HPDE6-E6E7 (cell line): ENCODE results near the gene KAT7.
"Not testable (repeated sequence)": the region's sequence is repeated elsewhere in the genome, so short reads cannot be mapped to it uniquely, and the experiment has no call there.

Experiments used
- DNase-seq: peaks from one replicate; pipeline ENCODE4 v3.0.0; 2011; ENCODE audit warnings: missing footprints; ENCODE audit errors: extremely low spot score

The KAT7 gene

DNA sequence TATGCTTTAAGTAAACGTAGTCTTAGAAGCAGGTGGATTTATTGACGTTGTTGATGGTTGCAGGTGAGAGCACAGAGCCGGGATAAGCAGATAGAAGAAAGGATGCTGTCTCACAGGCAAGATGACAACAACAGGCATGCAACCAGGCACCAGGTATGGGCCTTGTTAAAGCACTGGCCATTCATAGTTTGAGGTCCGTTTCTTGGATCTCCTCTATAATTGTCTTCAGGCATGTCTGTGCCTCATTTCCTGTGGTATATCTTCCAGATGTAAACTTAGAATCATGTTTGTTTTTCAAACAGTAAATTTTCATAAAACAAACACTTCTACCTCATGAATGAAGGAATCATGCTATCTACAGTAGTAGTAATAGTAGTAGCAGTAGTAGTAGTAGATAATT is 20.6 kb downstream of the KAT7 start:
- DNase-seq: no peak

DNA sequence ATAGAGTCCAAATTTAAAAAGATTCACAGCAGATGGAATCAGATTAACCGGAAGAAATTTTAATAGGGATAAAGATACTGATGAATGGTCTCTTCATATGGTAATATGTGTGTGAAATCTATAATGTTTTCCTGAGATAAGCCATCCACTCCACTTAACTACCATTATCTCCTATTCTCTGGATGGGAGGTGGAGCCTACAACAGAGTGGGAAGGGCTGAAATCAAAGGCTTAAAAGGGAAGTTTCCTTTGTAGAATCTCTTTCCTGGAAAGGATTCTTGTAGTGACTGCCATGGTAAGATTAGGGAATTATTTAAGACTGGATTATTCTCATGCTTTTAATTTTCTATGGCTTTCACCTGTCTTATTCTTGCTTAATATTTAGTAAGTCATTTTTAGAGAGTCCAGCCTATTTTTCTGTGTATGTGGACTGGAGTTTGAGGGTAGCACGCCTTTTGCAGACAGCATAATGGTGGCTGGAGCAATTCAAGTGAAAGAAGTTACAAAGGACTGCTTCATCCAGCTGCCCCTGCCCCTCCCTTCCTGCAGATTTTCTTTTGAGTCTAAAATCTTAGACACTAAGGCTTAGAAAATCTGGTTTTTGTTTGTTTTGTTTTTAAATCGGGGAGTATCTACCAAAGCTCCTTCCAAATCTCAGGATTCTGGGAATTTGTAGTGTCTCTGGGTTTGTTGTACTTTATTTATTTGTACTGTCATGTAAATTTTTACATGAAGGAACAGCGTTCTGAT is 26.5 kb downstream of the KAT7 start:
- no peak for DNase-seq

DNA sequence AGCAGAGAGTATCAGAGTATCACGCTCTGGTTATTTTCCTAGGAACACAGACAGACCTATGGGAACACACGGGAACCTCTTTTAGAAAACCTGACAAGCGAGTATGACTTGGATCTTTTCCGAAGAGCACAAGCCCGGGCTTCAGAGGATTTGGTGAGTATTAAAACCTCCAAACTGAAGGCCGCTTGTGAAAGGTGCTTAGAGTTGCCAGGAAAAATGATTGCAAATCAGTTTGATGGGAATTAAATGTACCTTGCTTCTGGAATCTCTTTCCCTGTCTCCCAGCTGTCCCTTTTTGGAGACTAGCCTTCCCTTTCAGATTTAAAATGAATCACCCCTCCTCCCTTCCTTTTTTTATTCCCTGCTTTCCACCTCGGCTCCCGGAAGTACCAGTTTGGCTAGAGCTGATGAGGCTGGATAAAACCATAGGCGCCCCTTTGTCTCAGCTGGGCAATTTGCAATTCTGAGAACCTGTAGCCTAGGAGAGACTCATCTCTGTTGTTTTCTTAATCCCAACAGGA is 27.3 kb downstream of the KAT7 start:
- no peak for DNase-seq

DNA sequence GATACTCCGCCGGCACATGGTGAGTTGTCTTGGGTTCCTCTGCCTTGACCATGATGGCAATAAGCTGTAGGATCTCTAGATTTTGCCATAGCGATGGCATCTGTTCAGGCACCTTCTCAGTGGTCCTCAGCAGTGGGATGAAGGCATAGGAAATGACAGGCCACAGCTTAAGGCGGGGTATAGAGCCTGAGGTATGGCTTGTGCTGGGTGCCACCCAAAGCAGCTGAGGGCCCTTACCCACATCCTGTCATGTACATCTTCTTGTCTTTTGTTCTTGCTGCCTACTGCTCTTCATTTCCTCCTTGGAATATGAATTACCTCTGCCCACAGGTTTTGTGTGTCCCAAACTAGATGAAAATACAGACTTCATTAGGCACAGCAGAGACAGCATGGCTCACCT is 29.5 kb downstream of the KAT7 start:
- no peak for DNase-seq

DNA sequence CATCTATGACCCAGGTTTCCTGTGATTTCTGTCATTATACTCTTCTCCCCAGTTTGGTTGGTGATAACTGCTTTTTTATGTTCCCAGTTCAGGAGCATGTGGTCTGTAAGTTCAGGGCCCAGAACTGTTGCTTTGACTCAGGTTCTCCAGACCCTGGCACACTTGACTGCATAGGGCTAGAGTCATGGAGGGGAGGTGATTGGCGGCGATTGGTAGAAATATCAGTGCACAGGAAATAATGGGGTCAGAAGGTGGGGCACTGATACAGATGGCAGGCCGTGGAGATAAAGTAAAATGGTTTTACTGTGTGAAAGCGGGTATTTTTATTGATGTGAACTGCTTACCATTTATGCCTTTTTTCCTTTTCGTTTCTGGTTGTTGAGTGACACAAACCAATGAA is 30.7 kb downstream of the KAT7 start:
- DNase-seq: no peak

DNA sequence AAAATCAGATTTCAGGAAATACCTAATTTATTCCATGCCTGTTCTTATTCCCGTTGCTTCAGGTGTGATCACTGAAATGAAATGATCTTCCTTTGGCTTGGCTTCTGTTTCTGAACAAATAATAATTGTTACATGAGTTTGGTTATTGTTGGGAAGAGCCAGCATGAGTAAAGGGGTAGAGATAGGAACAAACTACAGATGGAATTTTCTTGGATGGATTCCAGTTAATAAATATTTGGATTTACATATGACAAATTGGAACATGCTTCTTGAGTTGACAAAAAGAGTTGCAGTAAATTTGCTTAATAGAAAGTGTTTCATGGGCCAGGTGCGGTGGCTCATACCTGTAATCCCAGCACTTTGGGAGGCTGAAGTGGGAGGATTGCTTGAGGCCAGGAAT is 31.2 kb downstream of the KAT7 start:
- DNase-seq: no peak

DNA sequence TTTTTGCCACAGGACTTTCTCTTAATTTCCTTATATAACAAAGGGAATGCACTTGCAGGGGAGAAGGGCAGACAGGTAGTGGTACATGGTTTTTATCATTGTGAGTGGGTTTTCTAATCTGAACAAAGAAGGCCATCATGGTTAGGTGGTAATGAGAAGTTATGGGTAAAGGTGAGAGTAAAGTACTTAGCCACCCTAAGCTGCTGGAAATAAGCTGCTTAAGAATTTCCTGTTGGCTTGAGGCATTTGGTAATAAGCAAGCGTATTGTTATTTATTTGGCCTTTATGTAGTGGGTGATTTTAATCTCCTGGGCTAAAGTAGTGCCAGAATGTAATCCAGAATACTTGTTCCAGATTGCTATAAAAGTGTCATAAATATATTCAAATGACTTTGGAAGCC is 32.3 kb downstream of the KAT7 start:
- no peak for DNase-seq

DNA sequence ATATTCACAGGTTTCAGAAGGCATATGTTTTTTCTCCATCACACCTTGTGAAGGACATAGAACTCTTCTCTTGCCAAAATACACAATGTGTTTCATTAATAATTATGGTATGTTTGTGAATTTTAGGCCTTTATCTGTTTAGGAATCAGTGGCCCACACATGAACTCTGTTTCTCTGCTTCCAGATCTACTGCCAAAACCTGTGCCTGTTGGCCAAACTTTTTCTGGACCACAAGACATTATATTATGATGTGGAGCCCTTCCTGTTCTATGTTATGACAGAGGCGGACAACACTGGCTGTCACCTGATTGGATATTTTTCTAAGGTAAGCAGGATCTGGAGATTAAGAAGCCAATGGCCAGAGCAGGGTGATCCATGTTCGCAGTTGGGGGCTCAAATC is 33.0 kb downstream of the KAT7 start:
- DNase-seq: no peak

DNA sequence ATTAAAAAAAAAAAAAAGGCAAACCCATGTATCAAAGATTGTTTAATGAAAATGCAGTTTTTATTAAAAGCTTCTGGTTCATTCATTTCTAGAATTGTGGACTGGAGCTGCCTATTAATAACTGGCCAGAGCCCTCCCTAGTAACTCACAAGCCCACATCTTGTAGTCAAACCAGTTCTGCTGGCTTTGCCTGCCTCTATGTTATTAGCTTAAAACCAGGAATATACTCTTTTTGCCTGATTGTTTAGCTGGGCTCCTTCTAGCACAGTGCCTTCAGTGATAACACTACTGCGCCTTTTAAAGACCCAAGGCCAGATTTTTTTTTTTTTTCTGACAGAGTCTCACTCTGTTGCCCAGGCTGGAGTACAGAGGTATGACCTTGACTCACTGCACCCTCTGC is 33.4 kb downstream of the KAT7 start:
- DNase-seq: peak; percentile 29

DNA sequence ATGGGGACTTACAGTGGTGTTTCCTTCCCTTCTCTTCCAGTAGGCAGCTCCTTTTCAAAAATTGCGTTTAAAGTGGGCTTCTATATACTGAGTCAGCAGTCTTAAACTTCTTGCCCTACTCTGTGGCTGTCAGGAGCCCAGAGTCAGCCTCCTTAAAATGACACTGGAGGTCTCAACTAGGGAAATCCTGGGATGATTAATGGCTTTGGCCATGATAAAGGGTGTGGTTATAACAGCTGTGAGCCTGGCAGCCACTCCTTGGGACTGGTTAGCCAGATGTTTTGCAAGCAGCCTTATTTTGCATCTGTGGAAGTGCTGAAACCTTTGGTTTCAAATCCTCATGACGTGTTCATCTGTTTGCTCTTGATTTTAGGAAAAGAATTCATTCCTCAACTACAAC is 34.3 kb downstream of the KAT7 start:
- no peak for DNase-seq

DNA sequence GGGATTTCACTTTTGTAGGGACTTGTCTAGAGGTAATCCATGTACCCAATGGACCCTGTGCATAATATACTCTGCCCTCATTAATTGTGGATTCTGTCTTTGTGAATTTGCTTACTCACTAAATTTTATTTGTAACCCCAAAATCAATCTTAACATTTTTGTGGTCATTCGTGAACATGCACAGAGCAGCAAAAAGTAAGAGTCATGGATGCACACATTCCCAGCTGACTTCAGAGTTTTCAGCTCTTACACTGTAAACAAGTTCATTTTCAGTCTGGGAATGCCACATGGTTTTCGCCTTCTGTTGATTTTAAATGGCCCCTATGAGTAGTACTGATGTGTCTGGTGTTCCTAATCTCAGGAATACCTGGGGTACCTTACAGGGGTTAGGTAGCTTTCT is 35.1 kb downstream of the KAT7 start:
- no peak for DNase-seq

DNA sequence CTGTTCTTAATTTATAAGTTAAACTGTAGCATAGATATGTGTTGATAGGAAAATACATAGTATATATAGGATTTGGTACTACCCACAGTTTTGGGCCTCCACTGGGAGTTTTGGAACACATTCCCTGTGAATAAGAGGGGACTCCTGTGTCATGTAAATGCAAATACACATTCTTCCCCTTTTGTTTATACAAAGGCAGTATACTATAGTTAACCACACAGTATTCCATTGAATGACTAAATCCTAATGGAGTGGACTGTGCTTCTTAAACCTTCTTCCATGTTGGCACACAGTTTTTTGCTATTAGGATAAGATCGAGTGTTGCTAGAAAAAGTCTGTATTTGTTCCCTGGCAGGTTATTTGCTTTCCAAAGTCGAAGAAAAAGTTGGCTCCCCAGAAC is 37.2 kb downstream of the KAT7 start:
- no peak for DNase-seq

DNA sequence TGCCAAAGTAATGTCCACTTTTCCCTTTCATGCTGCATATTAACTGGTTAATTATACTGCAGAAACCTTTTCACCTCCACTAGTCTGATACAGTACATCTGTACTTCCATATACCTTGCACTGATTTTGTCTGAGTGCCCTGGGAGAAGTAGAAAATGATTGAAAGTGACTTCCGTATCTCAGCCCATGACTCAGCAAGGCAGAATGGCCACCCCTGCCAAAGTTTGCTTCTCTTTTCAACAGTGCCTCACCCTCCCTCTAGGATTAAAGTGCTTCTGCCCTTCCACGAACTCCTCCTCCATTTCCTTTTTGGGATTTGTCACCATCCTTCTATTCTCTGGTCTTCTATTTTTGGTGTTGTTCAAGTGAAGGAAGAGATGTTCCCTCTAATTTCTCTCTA is 39.8 kb downstream of the KAT7 start:
- DNase-seq: not testable (repeated sequence)

DNA sequence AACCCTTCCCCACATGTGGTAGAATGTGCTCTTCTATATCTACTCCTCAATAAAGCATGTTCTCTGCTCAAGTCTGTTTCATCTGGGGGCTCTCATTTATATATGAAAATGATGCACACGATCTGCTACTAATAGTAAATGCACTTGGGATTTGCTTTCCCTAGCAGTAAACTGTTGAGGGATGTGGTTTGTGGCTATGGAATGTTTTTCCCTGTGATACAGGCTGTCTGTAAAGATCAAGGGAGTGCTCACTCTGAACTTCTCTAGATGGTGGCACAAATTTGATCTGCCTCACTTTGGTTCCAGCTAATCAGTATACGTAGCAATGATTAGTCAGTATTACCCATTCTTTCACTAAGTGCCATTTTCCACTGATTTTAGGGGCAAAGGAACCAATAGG is 40.5 kb downstream of the KAT7 start:
- no peak for DNase-seq

DNA sequence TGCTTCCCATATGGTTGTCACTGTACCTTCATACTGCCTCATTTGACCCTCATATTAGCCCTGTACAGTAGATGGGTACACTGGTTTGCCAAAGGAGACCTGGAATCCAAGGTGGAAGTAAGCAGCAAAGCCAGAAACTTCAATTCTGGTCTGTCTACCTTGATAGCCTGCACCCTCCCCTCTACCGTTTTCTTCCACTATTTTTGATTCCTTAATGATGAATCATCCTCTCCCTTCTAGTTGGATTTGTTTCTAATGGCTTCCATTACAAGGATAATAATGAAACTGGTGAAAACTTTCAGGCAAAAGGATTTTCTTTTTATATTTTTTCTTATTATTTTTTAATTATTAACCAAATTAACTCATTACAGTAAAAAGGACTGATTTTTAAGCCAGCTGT is 42.1 kb downstream of the KAT7 start:
- DNase-seq: no peak

DNA sequence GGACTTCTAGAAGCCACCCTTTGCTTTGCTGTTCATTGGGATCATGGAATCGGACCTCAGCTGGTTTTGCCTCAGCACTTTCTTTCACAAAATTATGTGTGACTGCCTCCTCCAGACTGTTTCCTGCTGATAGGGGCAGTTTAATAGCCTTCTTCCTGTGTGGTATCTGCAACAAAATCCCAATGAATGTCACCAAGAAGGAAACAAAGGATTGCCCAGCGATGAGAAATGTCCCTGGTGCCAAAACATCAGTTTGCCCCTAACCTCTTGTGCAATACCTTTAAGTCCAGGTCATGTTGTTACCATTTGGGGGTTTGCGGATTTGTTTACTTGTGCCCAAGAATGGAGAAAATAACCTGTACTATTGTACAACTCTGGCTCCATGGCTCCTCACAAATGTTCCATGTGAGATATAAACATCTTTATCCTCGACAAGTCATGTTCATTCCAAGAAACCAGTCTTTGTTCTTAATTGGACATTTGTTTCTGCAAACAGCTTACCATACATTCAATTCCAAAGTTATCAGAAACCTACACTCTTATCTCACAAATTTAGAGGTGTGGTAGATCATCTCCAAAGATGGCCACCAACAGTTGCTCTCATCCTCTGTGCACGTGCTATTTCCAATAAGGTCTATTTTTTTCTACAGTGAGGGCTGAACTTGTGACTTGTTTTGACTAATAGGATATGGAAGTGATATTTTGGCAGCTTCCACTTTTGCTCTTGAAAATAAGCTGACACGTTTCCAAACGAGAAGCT is 44.5 kb downstream of the KAT7 start:
- no peak for DNase-seq

DNA sequence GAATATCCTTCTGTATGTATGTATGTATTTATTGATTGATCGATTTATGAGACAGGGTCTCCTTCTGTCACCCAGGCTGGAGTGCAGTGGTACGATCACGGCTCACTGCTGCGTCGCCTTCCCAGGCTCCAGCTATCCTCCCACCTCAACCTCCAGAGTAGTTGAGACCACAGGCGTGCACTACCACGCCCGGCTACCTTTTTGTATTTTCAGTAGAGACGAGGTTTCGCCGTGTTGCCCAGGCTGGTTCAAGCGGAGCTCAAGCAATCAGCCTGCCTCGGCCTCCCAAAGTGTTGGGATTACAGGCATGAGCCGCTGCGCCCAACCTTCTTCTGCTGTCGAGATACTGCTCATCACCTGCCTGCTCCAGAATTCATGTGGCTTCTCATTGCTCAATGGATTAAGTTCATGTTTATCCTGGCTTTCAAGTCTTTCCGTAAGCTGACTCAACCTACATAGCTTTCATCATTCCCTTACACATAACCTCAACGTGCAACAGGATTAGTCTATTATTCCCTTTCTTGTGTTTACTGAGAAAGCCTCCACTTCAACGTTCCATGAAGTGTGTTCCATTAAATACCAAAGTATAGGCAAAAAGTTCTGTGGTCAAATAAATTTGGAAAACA is 45.8 kb downstream of the KAT7 start:
- no peak for DNase-seq

DNA sequence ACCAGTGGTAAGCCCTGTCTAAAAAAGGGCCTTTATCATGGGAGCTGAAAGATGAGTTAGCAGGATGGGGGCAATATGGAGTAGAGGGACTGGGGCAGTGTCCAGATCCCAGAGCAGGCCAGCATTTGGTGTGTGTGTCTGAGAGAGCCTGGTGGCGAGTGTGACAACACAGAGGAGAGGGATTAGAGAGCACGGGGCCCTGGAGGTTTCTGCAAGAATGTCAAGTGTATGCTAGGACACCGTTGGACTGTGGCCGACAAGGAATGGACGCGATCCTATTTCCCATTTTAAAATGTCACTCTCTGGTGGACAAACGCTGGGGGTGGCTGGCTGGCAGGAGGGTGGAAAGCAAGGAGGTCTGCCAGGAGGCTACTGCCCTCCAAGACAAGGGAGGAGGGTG is 47.0 kb downstream of the KAT7 start:
- DNase-seq: no peak

DNA sequence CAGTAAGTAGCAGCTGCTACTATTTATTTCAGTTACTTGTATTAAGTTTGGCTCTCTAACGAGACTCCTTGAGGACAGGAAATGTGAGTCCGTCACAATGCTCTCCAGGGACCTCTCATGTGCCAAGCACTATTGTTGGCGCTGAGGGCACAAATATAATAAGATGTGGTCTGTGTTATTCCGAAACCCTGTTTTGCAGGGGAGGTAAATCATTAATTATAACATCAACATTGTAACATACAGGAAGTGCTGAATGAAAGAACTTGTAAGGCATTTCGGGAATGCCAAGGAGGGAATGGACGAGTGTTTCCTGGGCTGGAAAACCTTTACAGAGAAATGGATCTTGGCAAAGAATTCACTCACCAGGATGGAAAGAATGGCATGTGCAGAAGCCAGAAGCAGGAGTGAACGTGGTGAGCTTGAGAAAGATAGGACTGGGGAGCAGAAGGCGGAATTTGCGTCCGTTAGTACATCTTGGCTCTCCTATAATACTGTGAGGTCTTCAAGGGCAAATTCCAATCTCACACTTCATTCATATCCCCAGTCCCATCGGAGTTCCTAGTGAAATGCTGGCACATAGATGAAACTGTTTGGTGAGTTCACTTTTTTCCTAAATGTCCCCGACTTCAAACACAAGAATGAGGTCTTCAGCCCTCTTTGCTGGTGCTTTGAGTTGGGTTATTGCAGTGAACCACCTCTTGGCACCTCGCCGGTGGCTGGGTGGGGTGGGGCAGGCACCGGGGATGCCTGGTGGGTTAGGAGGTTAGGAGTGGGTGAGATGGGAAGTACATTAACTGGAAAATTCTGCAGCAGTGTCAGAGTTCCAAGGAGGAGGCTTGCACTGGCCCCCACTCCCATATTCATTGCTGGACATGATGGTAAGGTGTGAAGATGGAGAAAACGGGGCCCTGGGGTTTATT is 47.9 kb downstream of the KAT7 start:
- DNase-seq: no peak

DNA sequence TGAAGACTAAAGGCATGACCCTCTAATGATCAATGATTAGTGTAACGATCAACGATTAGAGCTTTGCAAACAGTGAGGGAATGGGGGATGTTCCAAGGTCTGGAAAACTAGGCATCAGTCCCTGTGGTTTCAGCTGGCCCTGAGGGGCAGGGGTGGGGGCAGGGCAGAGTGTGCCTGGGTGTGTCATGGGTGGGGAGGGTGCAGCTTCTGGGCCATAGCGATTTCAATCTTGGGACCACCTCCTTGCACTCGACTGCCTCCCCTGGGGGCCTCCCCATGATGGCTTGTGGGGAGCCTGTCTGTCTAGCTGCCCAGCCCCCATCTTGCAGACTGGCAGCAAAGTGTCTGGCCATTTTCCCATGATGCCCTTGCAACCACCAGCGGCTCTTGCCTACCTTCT is 51.0 kb downstream of the KAT7 start:
- no peak for DNase-seq

DNA sequence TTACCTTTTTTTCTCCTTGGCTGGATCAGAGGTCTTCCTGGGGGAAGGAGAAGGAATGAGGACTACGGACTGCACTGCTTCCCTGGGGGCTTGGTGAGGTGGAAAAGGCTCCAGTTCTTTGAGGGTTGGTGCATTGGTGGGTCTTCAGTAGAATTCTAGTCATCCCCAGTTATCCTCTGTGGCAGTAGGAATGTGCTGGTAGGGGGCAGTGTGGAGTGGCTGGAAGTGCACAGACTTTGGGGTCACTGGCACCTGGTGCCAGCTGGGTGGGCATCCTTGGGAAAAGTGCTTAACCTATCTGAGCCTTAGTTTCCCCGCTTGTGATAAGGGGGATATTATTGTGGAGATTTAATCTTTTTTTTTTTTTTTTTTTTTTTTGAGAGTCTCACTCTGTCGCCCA is 53.1 kb downstream of the KAT7 start:
- DNase-seq: no peak

DNA sequence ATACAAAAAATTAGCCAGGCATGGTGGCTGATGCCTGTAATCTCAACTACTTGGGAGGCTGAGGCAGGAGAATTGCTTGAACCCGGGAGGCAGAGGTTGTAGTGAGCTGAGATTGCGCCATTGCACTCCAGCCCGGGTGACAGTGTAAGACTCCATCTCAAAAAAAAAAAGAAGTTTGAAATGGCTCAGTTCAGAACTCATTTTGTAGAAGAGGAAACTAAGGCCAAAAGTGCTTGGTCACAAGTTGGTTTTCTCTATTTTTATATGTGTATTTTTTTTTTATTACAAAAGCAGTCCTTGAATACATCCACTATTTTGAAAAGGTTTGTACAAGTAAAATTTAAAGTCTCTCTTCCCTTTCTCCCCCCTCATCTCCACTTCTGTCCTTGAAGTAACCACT is 53.9 kb downstream of the KAT7 start:
- no peak for DNase-seq
